ENCODE results near the gene RASGRP2.

- no peak for TF ChIP-seq EZH2 (IDR thresholded peaks at IDR 0.05; ENCODE audit: borderline replicate concordance, low read length)
- TF ChIP-seq CTCF (IDR thresholded peaks at IDR 0.05; ENCODE audit: low read length) = no peak
Observed at GRCh38 chr11:64720640-64721358, 23.1 kb downstream of the RASGRP2 start.

Measured in OCI-LY1 (cell line).